Fibroblast of lung (primary cell): ENCODE measurements around the gene LDLRAD3.

ENCODE experiments used
- EZH2 ChIP-seq: IDR thresholded peaks from 2 replicates; pipeline ENCODE4 v1.5.1; 2012; ENCODE audit warnings: low read length, control low read depth, mild to moderate bottlenecking; ENCODE audit errors: missing control alignments
- TF ChIP-seq, protein P1 (sequence below), 2 donors: IDR thresholded peaks in 1 of 2; conservative IDR thresholded peaks in 1 of 2; 1 replicate in 1 of 2; 2 replicates in 1 of 2; pipeline ENCODE4 v1.5.1; 2011 to 2012; ENCODE audit warnings: low read length in 2 of 2, control low read depth in 1 of 2, inconsistent platforms in 1 of 2, low read depth in 1 of 2, mild to moderate bottlenecking in 1 of 2

DNA sequence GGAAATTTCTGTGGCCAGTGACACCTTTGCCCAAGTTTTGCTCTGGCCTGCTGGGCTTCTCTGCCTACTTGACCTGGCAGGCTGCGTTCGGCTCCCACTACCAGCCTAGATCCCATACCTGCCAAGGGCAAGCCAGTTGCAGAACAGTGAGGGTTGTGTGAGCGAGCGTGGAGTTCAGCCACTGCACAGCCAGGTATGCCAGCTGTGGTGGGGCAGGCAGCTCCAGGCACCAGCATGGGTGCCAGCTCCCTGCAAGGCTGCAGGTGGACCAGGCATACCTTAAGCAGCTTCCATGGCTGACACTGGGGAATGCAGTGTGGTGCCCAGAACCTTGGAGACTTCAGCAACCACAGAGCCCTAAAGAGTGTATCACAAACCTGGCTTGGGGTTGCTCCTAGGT, 133.5 kb downstream of the LDLRAD3 start:
- TF ChIP-seq, protein P1, sequence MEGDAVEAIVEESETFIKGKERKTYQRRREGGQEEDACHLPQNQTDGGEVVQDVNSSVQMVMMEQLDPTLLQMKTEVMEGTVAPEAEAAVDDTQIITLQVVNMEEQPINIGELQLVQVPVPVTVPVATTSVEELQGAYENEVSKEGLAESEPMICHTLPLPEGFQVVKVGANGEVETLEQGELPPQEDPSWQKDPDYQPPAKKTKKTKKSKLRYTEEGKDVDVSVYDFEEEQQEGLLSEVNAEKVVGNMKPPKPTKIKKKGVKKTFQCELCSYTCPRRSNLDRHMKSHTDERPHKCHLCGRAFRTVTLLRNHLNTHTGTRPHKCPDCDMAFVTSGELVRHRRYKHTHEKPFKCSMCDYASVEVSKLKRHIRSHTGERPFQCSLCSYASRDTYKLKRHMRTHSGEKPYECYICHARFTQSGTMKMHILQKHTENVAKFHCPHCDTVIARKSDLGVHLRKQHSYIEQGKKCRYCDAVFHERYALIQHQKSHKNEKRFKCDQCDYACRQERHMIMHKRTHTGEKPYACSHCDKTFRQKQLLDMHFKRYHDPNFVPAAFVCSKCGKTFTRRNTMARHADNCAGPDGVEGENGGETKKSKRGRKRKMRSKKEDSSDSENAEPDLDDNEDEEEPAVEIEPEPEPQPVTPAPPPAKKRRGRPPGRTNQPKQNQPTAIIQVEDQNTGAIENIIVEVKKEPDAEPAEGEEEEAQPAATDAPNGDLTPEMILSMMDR (conservative IDR thresholded peaks at IDR 0.05 in 1 of 2, IDR thresholded peaks at IDR 0.05 in 1 of 2; ENCODE audit: low read depth in 1 of 2, low read length in 2 of 2): no peak
- TF ChIP-seq EZH2: no peak
